Mesothelial cell of epicardium (in vitro differentiated cells): ENCODE data around the gene CD9. TPM values are rescaled to one million over a fixed set of nuclear protein-coding genes. Genes with fewer than 3 reads are reported as not detected.
A peak's percentile ranks its signal among the peaks of the same experiment; 100 is the strongest.

ENCODE experiments used
- DNase-seq, 2 experiments: peaks; one replicate each; pipeline ENCODE4 v3.0.0; 2021; ENCODE audit warnings: low spot score in 2 of 2; ENCODE audit not compliant: unreplicated experiment in 2 of 2
- H3K27ac Mint-ChIP-seq: 2 replicates; pipeline ENCODE4 v1.8.0; 2021; ENCODE audit warnings: mixed read lengths
- H3K27me3 Mint-ChIP-seq: 2 replicates; pipeline ENCODE4 v1.8.0; 2021; ENCODE audit warnings: low read depth, mixed read lengths
- H3K36me3 Mint-ChIP-seq: 2 replicates; pipeline ENCODE4 v1.8.0; 2021; ENCODE audit warnings: mixed read lengths
- H3K4me1 Mint-ChIP-seq: 2 replicates; pipeline ENCODE4 v1.8.0; 2021; ENCODE audit warnings: mixed read lengths
- H3K4me3 Mint-ChIP-seq: 2 replicates; pipeline ENCODE4 v1.8.0; 2021; ENCODE audit warnings: mild to moderate bottlenecking, moderate library complexity, mixed read lengths
- H3K9me3 Mint-ChIP-seq: 2 replicates; pipeline ENCODE4 v1.8.0; 2021; ENCODE audit warnings: mixed read lengths
- total RNA-seq: library from RNA; stranded (reverse); gene quantifications from 3 replicates; pipeline ENCODE4 v1.2.1, GENCODE V29; 2021
- TF ChIP-seq, protein P1 (sequence below): fragments of 200-600 bp; sonication (generic); IDR thresholded peaks from one replicate; pipeline ENCODE4 v1.5.0; 2021; ENCODE audit warnings: antibody characterized with exemption; ENCODE audit not compliant: unreplicated experiment

Gene CD9
- total RNA-seq, 1 donor from 2014 or later = 22.3 TPM

DNA sequence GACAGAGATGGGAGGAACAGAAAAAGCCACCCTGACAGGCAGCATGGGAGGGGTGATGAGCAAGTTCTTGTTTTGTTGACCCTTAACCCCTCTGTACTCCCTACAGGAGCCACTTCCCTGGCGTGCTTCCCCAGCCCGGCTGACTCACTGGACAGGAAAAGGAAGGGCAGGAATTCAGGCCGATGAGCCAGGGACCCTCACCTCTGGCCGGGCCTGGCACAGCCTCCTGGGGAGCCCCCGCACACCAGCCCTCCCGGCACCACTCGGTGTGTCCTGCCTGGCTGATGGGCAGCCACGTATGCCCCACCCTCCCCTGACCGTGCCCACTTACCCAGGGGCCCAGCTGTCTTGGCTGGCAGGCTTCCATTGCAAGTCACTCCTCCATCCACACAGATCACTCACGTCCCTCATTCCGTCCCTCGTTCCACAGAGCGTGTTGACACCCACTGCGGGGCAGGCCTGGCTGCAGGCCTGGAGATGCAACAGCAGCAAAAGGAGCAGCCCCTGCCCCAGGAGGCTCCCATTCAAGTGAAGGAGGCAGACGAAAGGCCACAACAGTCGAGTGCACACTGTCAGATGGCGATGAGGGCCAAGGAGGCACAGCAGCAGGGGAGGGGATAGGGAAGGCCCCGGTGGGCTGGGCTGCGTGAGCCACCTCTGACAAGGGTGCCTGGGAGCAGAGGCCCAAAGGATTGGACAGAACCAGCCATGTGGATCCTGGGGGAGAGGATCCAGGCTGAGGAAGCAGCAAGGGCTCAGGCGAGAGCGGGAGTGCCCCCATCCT lies 19.7 kb upstream of the CD9 start:
- no peak for DNase-seq
- Mint-ChIP-seq H3K27ac (no peak overlapping the region), H3K27me3 (no peaks in the 10 kb centered on the region), H3K36me3 (no peaks in the 10 kb centered on the region), H3K4me3 (no peak overlapping the region), H3K4me1 (peaks cover 21% of the 10 kb centered on the region), H3K9me3 (no peaks in the 10 kb centered on the region)
- TF ChIP-seq, protein P1, sequence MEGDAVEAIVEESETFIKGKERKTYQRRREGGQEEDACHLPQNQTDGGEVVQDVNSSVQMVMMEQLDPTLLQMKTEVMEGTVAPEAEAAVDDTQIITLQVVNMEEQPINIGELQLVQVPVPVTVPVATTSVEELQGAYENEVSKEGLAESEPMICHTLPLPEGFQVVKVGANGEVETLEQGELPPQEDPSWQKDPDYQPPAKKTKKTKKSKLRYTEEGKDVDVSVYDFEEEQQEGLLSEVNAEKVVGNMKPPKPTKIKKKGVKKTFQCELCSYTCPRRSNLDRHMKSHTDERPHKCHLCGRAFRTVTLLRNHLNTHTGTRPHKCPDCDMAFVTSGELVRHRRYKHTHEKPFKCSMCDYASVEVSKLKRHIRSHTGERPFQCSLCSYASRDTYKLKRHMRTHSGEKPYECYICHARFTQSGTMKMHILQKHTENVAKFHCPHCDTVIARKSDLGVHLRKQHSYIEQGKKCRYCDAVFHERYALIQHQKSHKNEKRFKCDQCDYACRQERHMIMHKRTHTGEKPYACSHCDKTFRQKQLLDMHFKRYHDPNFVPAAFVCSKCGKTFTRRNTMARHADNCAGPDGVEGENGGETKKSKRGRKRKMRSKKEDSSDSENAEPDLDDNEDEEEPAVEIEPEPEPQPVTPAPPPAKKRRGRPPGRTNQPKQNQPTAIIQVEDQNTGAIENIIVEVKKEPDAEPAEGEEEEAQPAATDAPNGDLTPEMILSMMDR = no peak

DNA sequence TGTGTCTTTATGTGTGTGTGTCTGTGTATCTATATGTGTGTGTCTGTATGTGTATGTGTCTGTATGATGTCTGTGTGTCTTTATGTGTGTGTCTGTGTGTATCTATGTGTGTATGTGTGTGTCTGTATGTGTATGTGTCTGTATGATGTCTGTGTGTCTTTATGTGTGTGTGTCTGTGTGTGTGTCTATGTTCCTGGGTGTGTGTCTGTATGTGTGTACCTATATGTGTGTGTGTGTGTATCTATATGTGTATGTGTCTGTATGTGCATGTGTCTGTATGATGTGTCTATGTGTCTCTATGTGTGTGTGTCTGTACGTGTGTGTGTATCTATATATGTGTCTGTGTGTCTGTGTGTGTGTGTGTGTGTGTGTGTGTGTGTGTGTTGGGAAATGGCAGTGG lies 19.0 kb upstream of the CD9 start:
- Mint-ChIP-seq H3K4me3 (no peak overlapping the region), H3K9me3 (no peaks in the 10 kb centered on the region), H3K27me3 (no peaks in the 10 kb centered on the region), H3K4me1 (peaks cover 21% of the 10 kb centered on the region), H3K36me3 (no peaks in the 10 kb centered on the region), H3K27ac (no peak overlapping the region)
- TF ChIP-seq, protein P1 = no peak
- DNase-seq = no peak

DNA sequence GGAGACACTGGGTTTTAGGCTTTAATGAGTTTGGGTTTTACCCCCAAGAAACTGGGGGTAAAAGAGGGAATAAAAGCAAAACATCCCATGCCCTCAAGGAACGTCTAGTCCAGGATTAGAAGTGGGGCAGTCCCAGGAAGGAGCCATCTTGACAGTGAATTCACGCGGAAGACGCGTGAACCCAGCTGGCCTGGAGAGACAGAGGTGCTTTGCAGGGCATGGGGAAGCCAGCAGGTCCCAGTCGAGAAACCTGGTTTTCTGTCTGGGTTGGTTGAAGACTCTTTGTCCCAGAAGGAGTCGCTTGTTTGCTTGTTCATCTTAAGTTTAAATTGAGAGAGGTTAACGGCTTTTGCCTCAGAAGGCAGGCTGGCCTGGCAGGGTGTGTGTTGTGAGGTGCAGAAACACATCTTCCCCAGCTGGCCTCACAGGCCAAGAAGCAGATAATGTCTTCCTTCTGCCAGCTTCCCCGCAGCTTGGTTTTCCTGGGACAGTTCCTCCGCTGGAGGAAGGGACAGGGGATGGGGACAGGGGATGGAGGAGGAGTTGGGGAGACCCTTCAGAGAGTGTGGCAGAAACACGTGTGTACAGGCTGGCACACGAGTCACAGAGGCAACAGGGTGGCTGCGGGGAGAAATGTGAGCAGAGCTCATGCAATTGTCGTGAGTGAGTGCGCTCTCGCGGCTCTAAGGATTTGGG lies 18.5 kb upstream of the CD9 start:
- H3K36me3 Mint-ChIP-seq = no peaks in the 10 kb centered on the region
- H3K4me1 Mint-ChIP-seq = peaks cover 21% of the 10 kb centered on the region
- no peak for DNase-seq
- peak overlapping the region; percentile 78 for H3K27ac Mint-ChIP-seq
- H3K4me3 Mint-ChIP-seq = no peak overlapping the region
- H3K9me3 Mint-ChIP-seq = no peaks in the 10 kb centered on the region
- H3K27me3 Mint-ChIP-seq = no peaks in the 10 kb centered on the region
- TF ChIP-seq, protein P1 = no peak

DNA sequence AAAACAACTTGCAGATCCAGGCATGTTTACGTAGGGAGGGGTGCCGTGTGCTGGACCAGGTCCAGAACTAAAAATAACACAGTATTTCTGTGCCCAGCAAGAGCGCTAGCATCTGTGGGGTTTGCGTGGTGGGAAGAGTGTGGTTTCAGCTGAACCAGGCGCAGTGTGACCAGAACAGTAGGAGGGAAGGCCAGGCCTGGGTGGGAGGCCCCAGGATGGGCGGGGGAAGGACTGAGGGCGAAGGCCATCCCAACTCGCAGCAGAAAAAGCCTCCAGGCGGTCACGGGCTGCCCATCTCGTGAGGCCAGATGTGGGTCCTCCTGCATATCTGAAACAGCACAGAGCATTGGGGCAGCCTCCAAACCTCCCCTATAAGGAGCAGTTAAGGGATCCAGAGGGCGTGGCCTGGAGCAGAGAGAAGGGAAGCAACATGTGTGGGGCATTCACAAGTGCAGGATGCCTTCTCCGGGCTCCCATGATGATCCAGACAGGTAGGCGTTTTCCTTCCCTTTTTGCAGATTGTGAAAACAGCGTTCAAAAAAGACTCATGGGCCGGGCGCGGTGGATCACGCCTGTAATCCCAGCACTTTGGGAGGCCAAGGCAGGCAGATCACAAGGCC lies 17.8 kb upstream of the CD9 start:
- Mint-ChIP-seq H3K27me3 (no peaks in the 10 kb centered on the region), H3K27ac (peak overlapping the region; percentile 78), H3K9me3 (no peaks in the 10 kb centered on the region), H3K36me3 (no peaks in the 10 kb centered on the region), H3K4me3 (no peak overlapping the region), H3K4me1 (peaks cover 21% of the 10 kb centered on the region)
- no peak for DNase-seq
- TF ChIP-seq, protein P1 = no peak

DNA sequence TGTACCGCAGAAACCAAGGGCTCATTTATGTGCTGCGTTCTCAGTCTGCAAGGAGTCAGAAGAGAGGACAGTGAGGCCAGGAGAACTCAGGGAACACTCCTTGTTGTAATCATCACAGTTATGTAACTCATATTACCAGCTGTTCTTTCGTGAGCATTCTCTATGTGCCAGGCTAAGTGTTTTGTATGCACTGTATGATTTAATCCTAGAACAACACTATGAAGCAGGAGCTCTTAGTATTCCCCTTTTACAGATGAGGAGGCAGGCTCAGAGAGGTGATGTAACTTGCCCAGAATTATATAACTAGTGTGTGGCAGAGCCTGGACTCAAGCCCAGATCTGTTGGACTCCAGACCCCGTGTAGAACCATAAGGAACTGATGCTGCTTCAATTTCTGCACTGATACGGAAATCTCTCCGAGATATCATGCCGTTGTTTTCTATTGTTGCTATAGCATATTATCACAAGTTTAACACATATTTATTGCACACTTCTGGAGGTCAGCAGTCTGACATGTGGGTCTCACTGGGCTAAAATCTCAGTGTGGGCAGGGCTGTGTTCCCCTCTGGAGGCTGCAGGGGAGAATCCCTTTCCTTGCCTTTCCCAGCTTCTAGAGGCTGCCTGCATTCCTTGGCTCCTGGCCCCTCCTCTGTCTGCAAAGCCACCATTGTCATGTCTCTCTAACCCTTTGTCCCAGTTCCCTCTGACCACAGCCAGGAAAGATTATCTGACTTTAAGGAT lies 16.3 kb upstream of the CD9 start:
- H3K27me3 Mint-ChIP-seq = no peaks in the 10 kb centered on the region
- peaks cover 21% of the 10 kb centered on the region for H3K4me1 Mint-ChIP-seq

More for the DNA sequence above, 16.3 kb upstream of the CD9 start:
- no peak overlapping the region for H3K4me3 Mint-ChIP-seq
- H3K27ac Mint-ChIP-seq = no peak overlapping the region
- no peaks in the 10 kb centered on the region for H3K36me3 Mint-ChIP-seq
- no peak for DNase-seq
- TF ChIP-seq, protein P1 = no peak
- H3K9me3 Mint-ChIP-seq = no peaks in the 10 kb centered on the region
